Right lobe of liver (tissue), 6 donors: ENCODE data around the gene KEL. TPM values are rescaled to one million over a fixed set of nuclear protein-coding genes. Genes with fewer than 3 reads are reported as not detected.

Source experiments
- ATAC-seq, 4 donors: fragments of 200-7000 bp; cut with Tn5 transposase; one replicate each; pipeline ENCODE4 v1.9.1; 2020; ENCODE audit warnings: mild to moderate bottlenecking in 4 of 4, moderate library complexity in 4 of 4
- DNase-seq, 3 donors: peaks; one replicate each; pipeline ENCODE4 v3.0.0-alpha.2; 2020
- H3K27ac ChIP-seq, 3 donors: fragments of 200-600 bp; one replicate each; pipeline ENCODE4 v1.8.0; 2022
- H3K27me3 ChIP-seq, 2 donors: fragments of 200-600 bp; one replicate each; pipeline ENCODE4 v1.8.0; 2022
- H3K36me3 ChIP-seq, 4 donors: fragments of 200-600 bp; sonication (generic) in 1 of 4; one replicate each; pipeline versions ENCODE4 v1.5.1 to v1.8.0; 2017 to 2022; ENCODE audit warnings: control low read depth in 1 of 4
- H3K4me1 ChIP-seq, 4 donors: fragments of 200-600 bp; sonication (generic) in 1 of 4; one replicate each; pipeline versions ENCODE4 v1.5.1 to v1.8.0; 2017 to 2022; ENCODE audit warnings: control low read depth in 1 of 4
- H3K4me3 ChIP-seq, 3 donors: fragments of 200-600 bp; one replicate each; pipeline ENCODE4 v1.8.0; 2022
- H3K9me3 ChIP-seq, 4 donors: fragments of 200-600 bp; sonication (generic) in 1 of 4; one replicate each; pipeline versions ENCODE4 v1.5.1 to v1.8.0; 2017 to 2022; ENCODE audit warnings: control low read depth in 1 of 4
- POLR2A ChIP-seq: fragments of 450-650 bp; IDR thresholded peaks from one replicate; pipeline ENCODE4 v1.6.1; 2017; ENCODE audit warnings: antibody characterized with exemption, mild to moderate bottlenecking
- WGBS: methylation state at CpG from one replicate; pipeline ENCODE4 v1.1.6; 2018; ENCODE audit warnings: low coverage, low lambda C conversion rate; ENCODE audit not compliant: insufficient coverage; ENCODE audit errors: missing lambda C conversion rate; 5-methylcytosine and 5-hydroxymethylcytosine counted together
- intact Hi-C, 2 donors: fragments of 100-400 bp; cut with DNase I; formaldehyde crosslinking; loops; one replicate each; pipeline versions ENCODE4 v1.11.2 to v1.14.1; 2022
- total RNA-seq, 6 experiments: library from RNA; depleted of rRNA in 2 of 6; stranded (reverse); fragments of >200 nt in 2 of 6; fragmentation: NEBNext Ultra II Directional in 3 of 6; extraction: Animal tissue kit (Norgen Biotek cat#: 25700) in 3 of 6; gene quantifications; one replicate each; pipeline versions ENCODE4 v1.1.0 to v1.2.4, GENCODE V29; 2016 to 2023
- TF ChIP-seq, protein P1 (sequence below), 4 donors: fragments of 200-600 bp in 3 of 4; fragments of 450-650 bp in 1 of 4; IDR thresholded peaks; one replicate each; pipeline versions ENCODE4 v1.5.1 to v1.8.0; 2016 to 2022; ENCODE audit warnings: antibody characterized with exemption in 4 of 4, mild to moderate bottlenecking in 2 of 4
- donor health status: DM: no; HTN: yes; CAD: no.
- donor health status: DM: no; HTN: no; CAD: no.
- donor health status: DM: no; HTN: no; CAD: no.
- donor health status: DM: no; HTN: yes; CAD: no.
- donor health status: DM: no; HTN: yes; CAD: no.

Gene KEL
- total RNA-seq, 6 experiments from 2014 or later = 0.46 to 2.0 (median 1.4) TPM; not detected in 3

DNA sequence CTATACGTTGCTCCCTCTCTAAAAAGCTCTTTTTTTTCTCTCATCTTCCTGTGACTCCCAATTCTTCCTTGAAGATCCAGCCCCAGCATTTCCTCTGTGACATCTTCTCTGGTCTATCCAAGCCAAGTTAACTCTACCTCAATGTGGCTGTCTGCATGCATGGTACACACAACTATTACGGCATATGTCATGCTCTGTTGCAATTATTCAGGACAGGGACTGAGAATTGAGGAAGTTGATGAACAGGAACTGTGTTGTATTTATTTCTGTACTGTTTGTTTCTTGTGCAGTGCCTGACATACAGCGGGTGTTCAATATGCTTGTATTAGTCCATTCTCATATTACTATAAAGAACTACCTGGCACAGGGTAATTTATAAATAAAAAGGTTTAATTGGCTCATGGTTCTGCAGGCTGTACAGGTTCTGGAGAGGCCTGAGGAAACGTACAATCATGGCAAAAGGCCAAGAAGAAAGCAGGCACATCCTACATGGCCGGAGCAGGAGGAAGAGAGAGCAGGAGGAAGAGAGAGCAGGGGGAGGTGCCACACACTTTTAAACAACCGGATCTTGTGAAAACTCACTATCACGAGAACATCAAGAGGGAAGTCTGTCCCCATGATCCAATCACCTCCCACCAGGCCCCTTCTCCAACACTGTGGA, 34.9 kb downstream of the KEL start:
- TF ChIP-seq POLR2A = no peak
- TF ChIP-seq, protein P1, sequence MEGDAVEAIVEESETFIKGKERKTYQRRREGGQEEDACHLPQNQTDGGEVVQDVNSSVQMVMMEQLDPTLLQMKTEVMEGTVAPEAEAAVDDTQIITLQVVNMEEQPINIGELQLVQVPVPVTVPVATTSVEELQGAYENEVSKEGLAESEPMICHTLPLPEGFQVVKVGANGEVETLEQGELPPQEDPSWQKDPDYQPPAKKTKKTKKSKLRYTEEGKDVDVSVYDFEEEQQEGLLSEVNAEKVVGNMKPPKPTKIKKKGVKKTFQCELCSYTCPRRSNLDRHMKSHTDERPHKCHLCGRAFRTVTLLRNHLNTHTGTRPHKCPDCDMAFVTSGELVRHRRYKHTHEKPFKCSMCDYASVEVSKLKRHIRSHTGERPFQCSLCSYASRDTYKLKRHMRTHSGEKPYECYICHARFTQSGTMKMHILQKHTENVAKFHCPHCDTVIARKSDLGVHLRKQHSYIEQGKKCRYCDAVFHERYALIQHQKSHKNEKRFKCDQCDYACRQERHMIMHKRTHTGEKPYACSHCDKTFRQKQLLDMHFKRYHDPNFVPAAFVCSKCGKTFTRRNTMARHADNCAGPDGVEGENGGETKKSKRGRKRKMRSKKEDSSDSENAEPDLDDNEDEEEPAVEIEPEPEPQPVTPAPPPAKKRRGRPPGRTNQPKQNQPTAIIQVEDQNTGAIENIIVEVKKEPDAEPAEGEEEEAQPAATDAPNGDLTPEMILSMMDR (IDR thresholded peaks at IDR 0.05) = no peak
- ATAC-seq (peak; percentile 47 to 77 (median 62)), DNase-seq (no peak)
- Histone ChIP-seq H3K27ac (peak overlapping the region in 1 of 3 donors; percentile 33), H3K4me1 (no peaks in the 10 kb centered on the region), H3K4me3 (no peak overlapping the region), H3K36me3 (no peaks in the 10 kb centered on the region), H3K9me3 (no peaks in the 10 kb centered on the region), H3K27me3 (no peaks in the 10 kb centered on the region)
- WGBS = 35% methylated on average over 7 of the region's 7 CpGs
- intact Hi-C loops = no loop called here

GRCh38 chr7:142925413-142925812, 36.8 kb downstream of the KEL start:
- Histone ChIP-seq H3K4me1 (no peaks in the 10 kb centered on the region), H3K4me3 (no peak overlapping the region), H3K9me3 (no peaks in the 10 kb centered on the region), H3K27ac (no peak overlapping the region), H3K36me3 (no peaks in the 10 kb centered on the region), H3K27me3 (no peaks in the 10 kb centered on the region)
- no peak for TF ChIP-seq POLR2A
- TF ChIP-seq, protein P1 (IDR thresholded peaks at IDR 0.05) = no peak
- DNase-seq (no peak), ATAC-seq (no peak)
- intact Hi-C loops = no loop called here
- 76% methylated on average over 12 of the region's 12 CpGs for WGBS

DNA sequence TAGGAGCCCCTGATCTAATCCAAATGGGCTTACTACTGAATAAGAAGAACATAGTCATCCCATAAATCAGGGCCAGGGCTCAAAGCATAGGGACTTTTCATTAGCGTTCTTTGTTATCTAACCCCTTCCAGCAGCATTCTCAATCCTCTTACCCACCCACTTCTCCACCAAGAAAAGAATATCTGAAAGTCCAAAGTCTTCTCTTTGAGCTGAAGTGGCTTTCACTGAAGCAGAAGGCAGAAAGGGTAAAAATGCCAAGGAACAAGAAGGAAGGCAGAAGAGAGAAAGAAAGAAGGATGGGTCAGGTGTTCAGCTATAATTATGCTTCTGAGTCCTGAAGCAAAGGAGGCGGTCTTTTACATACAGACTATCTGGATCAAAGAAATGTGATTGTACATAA, 38.8 kb downstream of the KEL start:
- intact Hi-C loops = no loop called here
- 0% methylated on average over 1 of the region's 2 CpGs for WGBS
- Histone ChIP-seq H3K9me3 (no peaks in the 10 kb centered on the region), H3K36me3 (no peaks in the 10 kb centered on the region), H3K4me1 (no peaks in the 10 kb centered on the region), H3K4me3 (no peak overlapping the region), H3K27me3 (no peaks in the 10 kb centered on the region), H3K27ac (no peak overlapping the region)
- no peak for ATAC-seq
- no peak for DNase-seq
- TF ChIP-seq, protein P1 (IDR thresholded peaks at IDR 0.05) = no peak
- no peak for TF ChIP-seq POLR2A

DNA sequence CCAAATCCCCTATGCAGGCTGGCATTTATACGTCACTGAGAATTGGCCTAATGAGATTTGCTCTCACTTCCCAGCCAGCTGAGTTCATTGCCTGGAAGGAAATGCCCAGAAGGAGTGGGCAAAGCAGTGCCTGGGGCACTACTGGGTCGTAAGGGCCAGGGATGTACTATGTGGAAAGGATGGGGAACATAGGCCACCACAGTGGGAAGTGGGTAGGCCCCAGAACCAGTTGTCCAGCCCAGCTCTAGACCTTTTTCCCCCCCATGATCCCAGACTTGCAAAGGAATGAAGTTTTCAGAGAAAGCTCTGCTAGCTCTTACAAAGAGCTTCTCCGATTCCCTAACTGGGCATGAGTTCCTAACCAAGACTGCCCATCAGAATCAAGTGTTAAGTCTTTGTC, 42.5 kb downstream of the KEL start:
- H3K4me3 ChIP-seq = no peak overlapping the region
- WGBS = 63% methylated on average over 3 of the region's 3 CpGs
- intact Hi-C loops = no loop called here
- no peaks in the 10 kb centered on the region for H3K36me3 ChIP-seq
- DNase-seq (no peak), ATAC-seq (no peak)
- no peaks in the 10 kb centered on the region for H3K9me3 ChIP-seq
- no peak for TF ChIP-seq POLR2A
- TF ChIP-seq, protein P1 (IDR thresholded peaks at IDR 0.05) = no peak
- no peaks in the 10 kb centered on the region for H3K4me1 ChIP-seq
- no peak overlapping the region for H3K27ac ChIP-seq
- no peaks in the 10 kb centered on the region for H3K27me3 ChIP-seq
